GM19043 (cell line): ENCODE data around the gene TTC23L.
"Not testable (repeated sequence)": the region's sequence is repeated elsewhere in the genome, so short reads cannot be mapped to it uniquely, and the experiment has no call there.

ENCODE experiments used
- ATAC-seq: cut with Tn5 transposase; IDR thresholded peaks from one replicate; pipeline ENCODE4 v1.9.1; 2021; ENCODE audit warnings: low read depth; ENCODE audit not compliant: unreplicated experiment

Gene TTC23L

DNA sequence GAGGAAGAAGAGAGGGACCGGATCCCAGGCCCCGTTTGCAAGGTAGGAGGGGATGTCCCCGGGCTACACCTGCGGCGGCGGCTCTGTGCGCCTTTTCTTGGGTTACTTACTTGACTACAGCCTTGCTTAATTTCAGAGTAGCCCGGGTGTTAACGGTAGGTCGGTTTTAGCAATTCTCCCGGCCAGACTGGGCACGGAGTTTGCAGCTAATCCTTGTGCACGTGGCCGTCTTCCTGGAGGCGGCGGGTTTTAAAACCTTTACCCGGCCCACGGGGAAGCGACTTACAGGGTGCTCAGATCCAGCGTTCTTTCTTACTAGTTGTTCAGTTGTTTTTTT lies 76.9 kb downstream of the TTC23L start:
- ATAC-seq: peak; percentile 2

DNA sequence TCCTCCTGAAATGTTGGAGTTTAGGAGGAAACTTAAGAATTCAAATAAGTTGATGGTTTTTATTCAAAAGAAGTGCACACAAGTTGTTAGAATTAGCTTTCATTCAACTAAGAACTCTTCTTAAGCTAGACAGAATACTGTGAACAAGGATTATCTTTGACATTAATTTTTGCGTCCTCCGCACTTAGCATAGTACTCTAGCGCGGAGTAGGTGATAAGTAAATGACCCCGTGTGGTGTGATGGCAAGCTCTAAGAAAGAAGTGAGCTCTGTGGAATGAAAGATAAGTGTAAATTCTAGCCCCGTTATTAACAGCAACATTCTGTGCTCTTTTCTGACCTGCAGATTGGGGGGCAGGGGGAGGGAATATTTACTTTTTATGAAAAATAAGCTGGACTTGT lies 77.6 kb downstream of the TTC23L start:
- ATAC-seq: no peak

DNA sequence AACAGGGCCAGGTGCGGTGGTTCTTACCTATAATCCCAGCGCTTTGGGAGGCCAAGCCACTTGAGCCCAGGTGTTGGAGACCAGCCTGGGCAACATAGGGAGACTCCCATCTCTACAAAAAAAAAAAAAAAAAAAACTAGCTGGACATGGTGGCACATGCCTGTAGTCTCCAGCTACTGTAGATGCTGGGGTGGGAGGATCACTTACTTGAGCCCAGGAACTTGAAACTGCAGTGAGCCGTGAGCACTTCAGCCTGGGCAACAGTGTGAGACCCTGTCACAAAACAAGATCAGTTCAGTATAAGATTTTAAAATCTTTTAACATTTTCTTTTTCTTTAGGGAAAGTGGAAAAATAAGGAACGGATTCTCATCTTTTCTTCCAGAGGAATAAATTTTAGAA lies 79.1 kb downstream of the TTC23L start:
- ATAC-seq: no peak

DNA sequence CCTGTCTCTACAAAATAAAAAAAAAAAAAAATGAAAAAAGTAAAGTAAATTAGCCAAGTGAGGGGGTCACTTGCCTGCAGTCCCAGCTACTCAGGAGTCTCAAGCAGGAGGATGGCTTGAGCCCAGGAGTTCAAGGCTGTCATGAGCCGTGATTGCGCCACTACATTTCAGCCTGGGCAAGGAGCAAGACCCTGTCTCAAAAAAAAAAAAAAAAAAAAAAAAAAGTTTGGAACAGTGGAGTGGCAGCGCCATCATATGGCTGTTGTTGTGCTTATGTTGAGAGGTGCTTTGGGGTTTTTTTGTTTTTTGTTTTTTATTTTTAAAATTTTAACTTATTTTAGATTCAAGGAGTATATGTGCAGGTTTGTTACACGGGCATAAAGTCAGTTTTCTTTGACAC lies 80.1 kb downstream of the TTC23L start:
- no peak for ATAC-seq

DNA sequence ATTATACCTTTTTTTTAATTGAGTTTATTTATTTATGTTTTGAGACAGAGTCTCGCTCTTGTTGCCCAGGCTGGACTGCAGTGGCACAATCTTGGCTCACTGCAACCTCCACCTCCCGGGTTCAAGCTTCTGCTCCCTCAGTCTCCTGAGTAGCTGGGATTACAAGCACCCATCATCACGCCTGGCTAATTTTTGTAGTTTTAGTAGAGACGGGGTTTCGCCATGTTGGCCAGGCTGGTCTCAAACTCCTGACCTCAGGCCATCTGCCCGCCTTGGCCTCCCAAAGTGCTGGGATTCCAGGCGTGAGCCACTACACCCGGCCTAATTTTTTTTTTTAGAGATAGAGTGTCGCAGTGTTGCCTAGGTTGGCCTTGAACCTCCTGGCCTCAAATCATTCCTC lies 84.3 kb downstream of the TTC23L start:
- ATAC-seq: not testable (repeated sequence)

DNA sequence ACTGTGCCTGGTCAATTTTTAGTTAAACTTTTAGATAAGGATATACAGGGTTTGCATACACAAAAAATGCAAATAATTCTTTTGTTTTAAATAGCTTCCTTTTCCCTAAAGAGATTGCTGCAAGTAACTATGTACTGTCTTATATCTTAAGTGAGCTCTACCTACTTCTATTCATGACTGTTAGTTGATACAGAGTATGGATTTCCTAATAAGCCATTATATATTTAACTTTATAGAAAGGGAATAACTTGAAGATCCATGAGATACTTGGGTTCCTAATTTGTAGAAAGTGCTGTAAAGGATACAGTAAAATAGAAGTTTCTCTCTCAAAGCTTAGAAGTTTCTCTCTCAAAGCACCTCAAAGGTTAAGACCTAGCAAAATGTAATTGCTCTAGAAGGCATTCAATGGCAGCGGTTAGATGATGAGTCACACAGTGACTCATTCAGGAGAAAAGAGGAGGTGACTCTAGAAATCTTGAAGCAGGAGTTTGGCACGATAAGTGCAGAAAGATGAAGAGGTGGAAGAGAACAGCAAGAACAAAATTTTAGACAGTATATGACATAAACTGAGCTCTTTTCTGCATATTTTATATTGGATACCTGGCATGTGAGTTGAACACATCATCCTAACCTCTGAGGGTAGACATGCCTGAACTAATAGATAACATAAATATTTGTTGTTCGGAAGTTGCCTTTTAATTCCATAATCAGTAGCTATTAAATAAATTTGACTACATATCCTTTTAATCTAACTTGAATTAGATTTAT lies 84.9 kb downstream of the TTC23L start:
- ATAC-seq: peak; percentile 58

DNA sequence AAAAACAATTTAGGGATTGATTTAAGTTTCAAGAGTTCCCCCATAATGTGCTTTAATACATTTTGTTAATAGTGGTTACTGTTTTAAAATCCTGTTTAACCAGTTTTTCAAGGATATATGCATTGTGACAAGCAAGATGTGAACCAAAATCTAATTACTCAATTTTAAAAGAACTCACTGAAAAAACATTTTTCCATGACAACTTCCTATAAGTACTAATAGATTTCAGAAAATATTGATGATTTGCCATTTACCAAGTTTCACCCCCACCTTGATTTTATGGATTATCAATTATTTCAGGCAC lies 85.5 kb downstream of the TTC23L start:
- ATAC-seq: no peak

DNA sequence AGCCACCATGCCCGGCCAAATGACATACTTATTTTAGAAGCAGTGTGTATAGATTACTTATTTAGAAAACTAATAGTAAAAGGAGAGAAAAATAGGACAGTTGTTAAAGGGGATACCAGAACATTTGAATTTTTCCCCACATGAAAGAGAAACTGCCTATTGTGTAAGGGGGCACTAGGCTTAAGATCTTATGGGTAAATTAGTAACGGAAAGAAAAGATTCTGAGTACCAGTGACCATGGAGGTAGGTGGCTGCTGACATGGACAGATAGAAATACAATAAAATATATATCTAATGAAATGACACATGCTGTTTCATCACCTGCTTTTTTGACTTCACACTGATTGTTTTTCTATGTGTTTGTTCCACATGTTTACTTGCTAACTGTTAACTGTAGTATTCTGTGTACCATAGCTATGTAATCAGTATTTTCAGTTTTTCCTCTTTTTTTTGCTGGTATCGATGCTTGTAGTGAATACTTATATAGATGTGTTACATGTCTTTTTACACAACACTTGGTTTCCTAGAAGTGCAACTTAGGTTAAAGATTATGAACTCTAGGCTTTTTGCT lies 87.4 kb downstream of the TTC23L start:
- ATAC-seq: no peak

DNA sequence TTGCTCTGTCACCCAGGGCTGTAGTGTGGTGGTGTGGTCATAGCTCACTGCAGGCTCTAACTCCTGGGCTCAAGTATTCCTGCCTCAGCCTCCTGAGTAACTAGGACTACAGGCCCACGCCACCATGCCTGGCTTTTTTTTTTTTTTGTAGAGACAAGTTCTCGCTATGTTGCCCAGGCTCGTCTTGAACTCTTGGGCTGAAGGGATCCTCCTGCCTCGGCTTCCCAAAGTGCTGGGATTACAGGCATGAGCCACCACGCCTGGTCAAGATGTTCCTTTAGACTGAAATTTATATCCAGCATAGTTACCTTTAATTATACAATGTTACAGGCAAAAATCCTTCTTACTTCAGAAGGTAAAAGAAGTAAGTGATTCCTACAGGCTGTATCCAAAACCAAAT lies 88.8 kb downstream of the TTC23L start:
- no peak for ATAC-seq

DNA sequence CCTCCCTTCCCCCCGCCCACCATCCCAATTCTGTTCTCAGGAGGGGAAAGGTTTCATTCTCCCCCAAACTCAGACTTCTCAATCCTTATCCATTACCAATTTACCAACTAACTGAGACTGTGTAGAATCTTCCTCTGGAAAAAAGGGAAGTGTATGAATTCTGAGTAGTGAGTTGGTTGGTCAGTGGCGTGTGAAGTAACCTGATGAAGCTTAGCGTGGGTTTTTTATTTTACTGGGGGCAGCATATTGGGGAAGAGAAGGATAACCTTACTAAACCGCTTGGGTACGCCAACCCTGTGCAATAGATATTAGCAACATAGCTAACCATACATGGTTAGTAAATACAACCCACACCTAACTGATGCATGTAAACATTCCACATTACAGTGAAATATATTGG lies 89.3 kb downstream of the TTC23L start:
- no peak for ATAC-seq

DNA sequence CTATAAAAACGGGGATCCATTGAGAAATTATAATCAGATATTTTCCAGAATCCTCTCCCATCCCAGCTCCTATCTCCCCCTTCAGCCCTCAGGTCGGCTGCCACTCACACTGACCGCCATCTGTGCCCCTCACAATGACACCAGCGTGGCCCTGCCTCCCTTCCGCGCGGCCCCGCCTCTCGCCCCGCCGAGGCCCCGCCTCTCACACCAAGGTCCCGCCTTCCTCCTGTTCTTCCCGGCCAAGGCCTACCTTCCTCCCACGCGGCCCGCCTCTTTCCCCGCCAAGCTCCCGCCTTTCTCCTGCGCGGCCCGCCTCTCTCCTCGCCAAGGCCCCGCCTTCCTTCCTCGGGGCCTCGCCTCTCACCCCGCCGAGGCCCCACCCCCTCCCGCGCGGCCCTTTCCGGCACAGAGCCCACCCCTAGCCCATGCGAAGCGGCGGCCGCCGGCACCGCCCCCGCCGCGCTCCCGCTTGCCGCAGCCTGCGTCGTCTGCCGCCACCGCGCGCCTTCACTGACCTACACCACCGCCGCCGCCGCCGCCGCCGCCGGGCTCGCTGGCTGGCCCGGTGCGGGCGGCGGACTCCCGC lies 90.3 kb downstream of the TTC23L start, which contains the start of gene DNAJC21:
TSS of gene DNAJC21 (plus strand) at position 426 of the 586 bp plus-strand sequence. CDS start 261 bp downstream, outside the sequence.
- peak; percentile 83 for ATAC-seq

DNA sequence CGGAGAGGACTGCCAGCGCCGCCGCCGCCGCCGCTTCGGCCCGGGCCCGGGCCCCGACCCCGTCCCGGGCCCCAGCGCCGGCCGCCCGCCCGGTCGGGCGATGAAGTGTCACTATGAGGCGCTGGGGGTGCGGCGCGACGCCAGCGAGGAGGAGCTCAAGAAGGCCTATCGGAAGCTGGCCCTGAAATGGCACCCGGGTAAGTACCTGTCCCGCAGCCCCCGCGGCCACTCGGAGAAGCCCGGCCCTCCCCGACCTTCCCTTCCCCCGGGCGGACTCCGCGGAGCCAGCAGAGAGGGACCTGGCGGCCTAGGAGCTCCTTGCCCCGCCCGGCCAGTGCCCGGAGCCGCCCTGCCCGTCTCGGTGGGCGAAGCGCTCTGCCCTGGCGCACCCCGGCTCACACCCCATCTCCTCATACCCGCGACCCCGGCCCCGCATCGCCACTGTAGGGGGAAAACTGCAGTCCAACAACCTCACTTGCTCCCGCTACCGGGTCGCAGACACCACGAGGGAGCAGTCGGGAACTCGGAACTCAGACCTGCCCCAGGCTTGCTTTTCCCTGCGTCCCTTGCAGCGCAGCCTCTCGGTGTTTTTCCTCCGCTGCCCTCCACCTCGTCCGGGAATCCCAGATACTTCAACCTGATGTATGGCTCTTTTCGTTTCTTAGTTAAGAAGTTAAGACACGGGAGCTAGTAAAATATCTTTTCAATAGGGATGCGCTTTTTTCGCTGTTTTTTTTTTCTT lies 90.9 kb downstream of the TTC23L start:
- ATAC-seq: peak; percentile 58

DNA sequence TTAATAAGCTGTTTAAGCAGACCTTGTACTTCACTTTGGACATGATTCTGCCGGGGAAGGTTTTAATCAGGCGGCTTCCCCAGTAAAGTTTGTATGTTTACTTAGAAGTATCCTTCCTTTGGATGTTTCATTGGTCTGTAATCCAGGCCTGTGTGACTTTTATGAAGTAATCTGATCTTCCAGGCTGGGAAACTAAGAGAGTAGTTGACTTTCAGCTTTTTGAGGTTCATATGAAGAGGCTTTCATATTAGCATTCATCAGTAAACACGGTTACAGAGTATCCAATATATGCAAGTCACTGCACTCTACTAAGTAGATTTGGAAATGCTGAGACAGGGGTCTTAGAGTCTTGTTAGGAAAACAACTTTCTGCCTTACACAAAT lies 91.5 kb downstream of the TTC23L start:
- ATAC-seq: no peak

DNA sequence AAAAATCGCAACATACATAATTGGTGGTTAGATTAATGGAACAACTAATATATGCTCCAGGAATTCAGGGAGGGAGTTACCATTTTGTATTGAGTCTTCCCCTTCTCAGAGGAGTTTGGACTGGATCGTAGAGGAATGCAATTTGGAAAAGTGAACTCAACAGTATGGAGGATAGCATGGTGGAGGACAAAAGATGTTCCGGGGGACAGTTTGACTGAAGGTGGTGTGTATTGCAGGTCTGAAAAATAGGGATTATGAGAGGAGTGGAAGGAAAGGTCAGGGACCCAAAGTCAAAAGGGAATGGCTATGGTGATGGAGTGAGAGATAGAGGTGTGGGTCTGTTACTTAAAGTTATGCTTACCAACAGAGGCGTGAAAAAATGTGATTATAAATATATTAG lies 91.9 kb downstream of the TTC23L start:
- ATAC-seq: no peak

DNA sequence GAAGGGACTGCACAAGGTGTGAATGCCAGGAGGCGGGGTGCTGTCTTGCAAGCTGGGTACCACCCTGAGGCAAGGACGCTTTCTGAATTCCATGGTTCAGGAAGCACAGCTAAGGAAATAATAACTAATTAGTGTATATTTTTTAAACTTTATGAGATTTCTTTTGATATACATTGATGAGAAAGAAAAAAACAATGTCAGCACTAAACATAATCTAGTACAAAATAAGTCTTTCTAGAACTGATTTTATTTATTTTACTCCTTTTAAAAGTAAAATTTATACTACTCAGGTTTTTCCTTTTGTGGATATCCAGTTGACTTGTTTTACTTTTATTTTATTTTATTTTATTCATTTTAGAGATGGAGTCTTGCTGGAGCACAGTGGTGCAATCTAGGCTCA lies 94.0 kb downstream of the TTC23L start:
- no peak for ATAC-seq

DNA sequence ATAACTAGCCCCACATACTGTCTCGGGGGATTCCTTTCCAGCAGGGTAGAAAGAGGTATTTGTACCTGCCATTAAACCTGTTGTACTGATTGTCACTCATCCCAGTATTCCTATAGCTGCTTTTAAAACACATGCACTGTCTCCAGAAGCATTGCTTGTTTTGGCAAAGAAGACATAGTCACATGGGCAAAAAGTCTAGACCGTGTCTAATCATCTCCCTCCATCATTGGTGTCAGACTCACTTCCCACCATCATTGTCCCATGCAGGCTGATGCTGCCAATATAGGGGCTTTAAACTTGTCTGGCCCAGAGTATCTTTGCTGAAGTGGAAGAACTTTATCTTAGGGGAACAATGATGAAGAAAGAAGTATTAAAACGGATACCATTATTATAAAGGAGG lies 103.0 kb downstream of the TTC23L start:
- no peak for ATAC-seq

DNA sequence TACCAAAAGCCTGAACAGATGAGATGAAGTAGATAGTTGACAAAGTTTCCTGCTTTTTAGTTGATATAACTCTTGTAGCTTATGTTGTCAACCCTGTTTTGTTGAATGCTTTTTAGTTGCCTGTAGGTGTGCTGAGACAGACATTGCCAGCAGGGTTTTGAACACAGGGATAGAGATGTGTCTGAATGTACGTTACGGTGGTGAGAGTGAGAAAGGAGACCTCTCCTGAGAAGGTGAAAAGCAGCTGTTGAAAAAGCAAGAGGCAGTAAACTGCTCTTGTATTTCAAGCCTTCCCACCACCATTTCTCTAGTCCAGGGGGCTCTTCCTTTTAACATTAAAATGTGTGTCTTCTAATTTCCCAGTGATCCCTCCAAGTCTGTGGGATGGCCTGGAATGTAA lies 105.1 kb downstream of the TTC23L start:
- ATAC-seq: no peak

DNA sequence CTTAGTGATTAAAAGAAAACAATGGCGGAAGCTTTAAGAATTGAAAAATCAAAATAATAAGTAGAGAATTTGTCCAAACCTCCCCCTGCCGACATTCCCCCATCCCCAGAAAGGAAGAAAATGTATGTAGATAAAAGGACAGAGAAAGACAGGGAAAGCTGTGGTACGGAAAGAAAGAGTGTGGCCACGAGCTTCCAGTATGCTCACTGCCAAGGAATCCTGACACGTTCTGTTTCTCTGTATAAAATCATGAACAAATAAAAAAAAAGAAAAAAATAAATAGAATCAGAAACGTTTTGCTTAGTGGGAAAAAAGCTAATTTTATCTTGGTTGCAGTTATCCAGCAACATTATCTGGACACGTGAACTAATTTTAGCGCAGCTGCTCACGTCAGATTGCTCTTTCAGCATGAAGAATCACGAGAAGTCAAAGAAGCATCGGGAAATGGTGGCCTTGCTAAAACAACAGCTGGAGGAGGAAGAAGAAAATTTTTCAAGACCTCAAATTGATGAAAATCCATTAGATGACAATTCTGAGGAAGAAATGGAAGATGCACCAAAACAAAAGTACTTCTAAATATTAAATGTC lies 105.6 kb downstream of the TTC23L start:
- ATAC-seq: no peak
